ENCODE measurements around the gene LOC128125822.
"Not testable (repeated sequence)": the region's sequence is repeated elsewhere in the genome, so short reads cannot be mapped to it uniquely, and the experiment has no call there.

LOC128125822 gene

DNA sequence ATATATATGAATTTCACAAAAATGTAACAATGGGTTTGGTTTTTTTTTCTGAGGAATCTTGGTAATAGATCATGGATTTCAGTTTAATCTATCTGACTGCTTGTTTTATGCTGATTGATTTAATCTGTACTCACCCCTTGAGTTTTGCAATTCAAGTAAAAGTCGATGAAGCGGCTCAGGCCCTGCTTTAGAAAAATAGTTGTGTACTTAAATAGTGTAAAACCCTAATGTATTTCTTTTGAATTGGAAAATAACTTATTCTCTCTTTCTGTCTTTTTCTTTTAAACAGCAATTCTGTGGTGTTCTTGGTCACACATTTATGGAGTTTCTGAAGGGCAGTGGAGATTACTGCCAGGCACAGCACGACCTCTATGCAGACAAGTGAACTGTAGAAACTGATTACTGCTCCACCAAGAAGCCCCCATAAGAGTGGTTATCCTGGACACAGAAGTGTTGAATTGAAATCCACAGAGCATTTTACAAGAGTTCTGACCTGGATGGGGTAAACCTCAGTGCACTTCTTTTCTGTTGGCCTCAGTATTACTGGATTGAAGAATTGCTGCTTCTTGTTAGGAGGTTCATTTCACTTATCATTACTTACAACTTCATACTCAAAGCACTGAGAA is 4.0 kb downstream of the LOC128125822 start:
- Histone ChIP-seq H3K27me3 (ENCODE audit: control insufficient read depth, insufficient read depth, low read length) (no peaks in the 10 kb centered on the region), H3K4me3 (ENCODE audit: low read length) (no peak overlapping the region), H3K36me3 (ENCODE audit: control insufficient read depth, insufficient read depth, low read length) (peaks cover 14% of the 10 kb centered on the region), H3K9me3 (ENCODE audit: control insufficient read depth, low read length) (no peaks in the 10 kb centered on the region), H3K9ac (ENCODE audit: low read length) (no peak overlapping the region), H3K4me1 (ENCODE audit: control insufficient read depth, insufficient read depth, low read length) (no peaks in the 10 kb centered on the region)

DNA sequence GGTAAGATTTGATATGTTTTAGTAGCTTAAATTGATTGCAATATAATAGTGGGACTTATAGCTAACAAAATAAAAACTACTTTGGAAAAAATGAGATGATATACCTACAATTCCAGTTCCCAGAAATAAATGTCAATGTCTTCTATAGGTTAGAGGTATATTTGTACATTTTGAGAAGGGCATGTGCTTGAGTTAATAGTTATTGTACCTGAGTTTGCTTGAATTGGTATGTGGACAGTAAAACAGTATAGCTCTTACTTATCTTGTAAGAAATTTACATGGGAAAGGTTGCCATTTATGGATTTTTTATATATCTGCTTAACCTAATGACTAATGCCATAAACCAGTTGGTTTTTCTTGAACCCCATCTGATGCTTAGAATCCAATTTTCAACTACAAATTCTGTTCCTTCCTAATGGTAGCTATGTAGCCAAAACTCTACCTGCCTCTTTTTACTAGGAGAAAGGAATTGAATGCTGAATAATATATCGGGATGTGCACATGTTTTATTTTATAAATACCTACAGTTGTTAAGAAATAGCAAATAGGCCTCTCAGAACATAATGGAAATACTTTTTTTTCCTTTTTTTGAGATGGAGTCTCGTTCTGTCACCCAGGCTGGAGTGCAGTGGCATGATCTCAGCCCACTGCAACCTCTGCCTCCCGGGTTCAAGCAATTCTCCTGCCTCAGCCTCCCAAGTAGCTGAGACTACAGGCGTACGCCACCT is 4.9 kb downstream of the LOC128125822 start:
- H3K9ac ChIP-seq (ENCODE audit: low read length): no peak overlapping the region
- no peaks in the 10 kb centered on the region for H3K27me3 ChIP-seq (ENCODE audit: control insufficient read depth, insufficient read depth, low read length)
- no peaks in the 10 kb centered on the region for H3K4me1 ChIP-seq (ENCODE audit: control insufficient read depth, insufficient read depth, low read length)
- peaks cover 14% of the 10 kb centered on the region for H3K36me3 ChIP-seq (ENCODE audit: control insufficient read depth, insufficient read depth, low read length)
- H3K4me3 ChIP-seq (ENCODE audit: low read length): no peak overlapping the region
- H3K9me3 ChIP-seq (ENCODE audit: control insufficient read depth, low read length): no peaks in the 10 kb centered on the region

DNA sequence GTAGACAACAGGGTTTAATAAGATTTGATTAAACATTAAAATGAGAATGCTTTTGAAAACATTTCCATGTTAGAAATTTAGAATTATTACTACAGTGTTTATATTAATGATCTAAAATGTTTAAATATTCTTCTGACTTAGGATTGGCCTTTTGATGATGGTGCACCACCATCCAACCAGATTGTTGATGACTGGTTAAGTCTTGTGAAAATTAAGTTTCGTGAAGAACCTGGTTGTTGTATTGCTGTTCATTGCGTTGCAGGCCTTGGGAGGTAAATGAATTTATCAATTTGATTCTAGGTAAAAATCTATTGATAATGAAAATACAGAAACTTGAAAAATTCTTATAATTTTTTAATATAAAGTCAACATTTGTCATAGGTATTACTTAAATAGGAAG is 6.5 kb downstream of the LOC128125822 start:
- Histone ChIP-seq H3K9me3 (ENCODE audit: control insufficient read depth, low read length) (no peaks in the 10 kb centered on the region), H3K9ac (ENCODE audit: low read length) (no peak overlapping the region), H3K36me3 (ENCODE audit: control insufficient read depth, insufficient read depth, low read length) (peaks cover 14% of the 10 kb centered on the region), H3K4me1 (ENCODE audit: control insufficient read depth, insufficient read depth, low read length) (no peaks in the 10 kb centered on the region), H3K27me3 (ENCODE audit: control insufficient read depth, insufficient read depth, low read length) (no peaks in the 10 kb centered on the region), H3K4me3 (ENCODE audit: low read length) (no peak overlapping the region)

DNA sequence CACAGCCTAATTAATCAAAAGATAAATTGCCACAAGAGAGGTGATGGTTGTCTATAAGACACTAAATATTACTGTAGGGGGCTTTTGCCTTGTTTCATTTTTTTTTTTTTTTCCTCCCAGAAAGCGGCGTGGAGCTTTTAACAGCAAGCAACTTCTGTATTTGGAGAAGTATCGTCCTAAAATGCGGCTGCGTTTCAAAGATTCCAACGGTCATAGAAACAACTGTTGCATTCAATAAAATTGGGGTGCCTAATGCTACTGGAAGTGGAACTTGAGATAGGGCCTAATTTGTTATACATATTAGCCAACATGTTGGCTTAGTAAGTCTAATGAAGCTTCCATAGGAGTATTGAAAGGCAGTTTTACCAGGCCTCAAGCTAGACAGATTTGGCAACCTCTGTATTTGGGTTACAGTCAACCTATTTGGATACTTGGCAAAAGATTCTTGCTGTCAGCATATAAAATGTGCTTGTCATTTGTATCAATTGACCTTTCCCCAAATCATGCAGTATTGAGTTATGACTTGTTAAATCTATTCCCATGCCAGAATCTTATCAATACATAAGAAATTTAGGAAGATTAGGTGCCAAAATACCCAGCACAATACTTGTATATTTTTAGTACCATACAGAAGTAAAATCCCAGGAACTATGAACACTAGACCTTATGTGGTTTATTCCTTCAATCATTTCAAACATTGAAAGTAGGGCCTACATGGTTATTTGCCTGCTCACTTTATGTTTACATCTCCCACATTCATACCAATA is 7.8 kb downstream of the LOC128125822 start:
- Histone ChIP-seq H3K36me3 (ENCODE audit: control insufficient read depth, insufficient read depth, low read length) (peaks cover 14% of the 10 kb centered on the region), H3K9me3 (ENCODE audit: control insufficient read depth, low read length) (no peaks in the 10 kb centered on the region), H3K27me3 (ENCODE audit: control insufficient read depth, insufficient read depth, low read length) (no peaks in the 10 kb centered on the region), H3K4me1 (ENCODE audit: control insufficient read depth, insufficient read depth, low read length) (no peaks in the 10 kb centered on the region), H3K4me3 (ENCODE audit: low read length) (no peak overlapping the region), H3K9ac (ENCODE audit: low read length) (no peak overlapping the region)

DNA sequence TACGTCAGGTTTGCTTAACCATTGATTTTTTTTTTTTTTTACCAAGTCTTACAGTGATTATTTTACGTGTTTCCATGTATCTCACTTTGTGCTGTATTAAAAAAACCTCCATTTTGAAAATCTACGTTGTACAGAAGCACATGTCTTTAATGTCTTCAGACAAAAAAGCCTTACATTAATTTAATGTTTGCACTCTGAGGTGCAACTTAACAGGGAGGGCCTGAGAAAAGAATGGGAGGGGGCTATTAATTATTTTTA is 8.4 kb downstream of the LOC128125822 start:
- Histone ChIP-seq H3K36me3 (ENCODE audit: control insufficient read depth, insufficient read depth, low read length) (peaks cover 14% of the 10 kb centered on the region), H3K4me1 (ENCODE audit: control insufficient read depth, insufficient read depth, low read length) (no peaks in the 10 kb centered on the region), H3K9me3 (ENCODE audit: control insufficient read depth, low read length) (no peaks in the 10 kb centered on the region), H3K9ac (ENCODE audit: low read length) (no peak overlapping the region), H3K27me3 (ENCODE audit: control insufficient read depth, insufficient read depth, low read length) (no peaks in the 10 kb centered on the region), H3K4me3 (ENCODE audit: low read length) (no peak overlapping the region)

DNA sequence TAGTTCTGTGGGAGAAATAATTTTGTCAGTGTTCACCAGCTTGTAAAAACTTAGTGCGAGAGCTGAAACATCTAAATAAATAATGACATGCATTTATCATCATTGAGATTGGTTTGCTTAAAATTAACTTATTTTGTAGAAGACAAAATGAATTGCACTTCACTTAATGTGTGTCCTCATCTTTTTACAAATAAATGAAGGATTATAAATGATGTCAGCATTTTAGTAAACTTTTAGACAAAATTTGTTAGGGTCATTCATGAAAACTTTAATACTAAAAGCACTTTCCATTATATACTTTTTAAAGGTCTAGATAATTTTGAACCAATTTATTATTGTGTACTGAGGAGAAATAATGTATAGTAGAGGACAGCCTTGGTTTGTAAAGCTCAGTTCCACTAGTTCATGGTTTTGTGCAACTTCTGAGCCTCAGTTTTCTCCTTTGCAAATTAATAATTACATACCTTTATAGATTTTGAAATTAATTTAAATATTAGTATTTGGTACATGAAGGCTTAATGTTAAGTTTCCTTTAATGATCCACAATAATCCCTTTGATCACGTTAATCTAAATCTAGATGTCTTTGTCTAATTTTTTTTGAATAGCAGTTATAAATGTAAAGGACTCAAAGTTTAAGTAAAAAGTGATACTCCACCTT is 9.2 kb downstream of the LOC128125822 start:
- no peaks in the 10 kb centered on the region for H3K27me3 ChIP-seq (ENCODE audit: control insufficient read depth, insufficient read depth, low read length)
- H3K4me3 ChIP-seq (ENCODE audit: low read length): no peak overlapping the region
- no peaks in the 10 kb centered on the region for H3K4me1 ChIP-seq (ENCODE audit: control insufficient read depth, insufficient read depth, low read length)
- H3K9ac ChIP-seq (ENCODE audit: low read length): no peak overlapping the region
- H3K36me3 ChIP-seq (ENCODE audit: control insufficient read depth, insufficient read depth, low read length): peaks cover 14% of the 10 kb centered on the region
- H3K9me3 ChIP-seq (ENCODE audit: control insufficient read depth, low read length): no peaks in the 10 kb centered on the region

DNA sequence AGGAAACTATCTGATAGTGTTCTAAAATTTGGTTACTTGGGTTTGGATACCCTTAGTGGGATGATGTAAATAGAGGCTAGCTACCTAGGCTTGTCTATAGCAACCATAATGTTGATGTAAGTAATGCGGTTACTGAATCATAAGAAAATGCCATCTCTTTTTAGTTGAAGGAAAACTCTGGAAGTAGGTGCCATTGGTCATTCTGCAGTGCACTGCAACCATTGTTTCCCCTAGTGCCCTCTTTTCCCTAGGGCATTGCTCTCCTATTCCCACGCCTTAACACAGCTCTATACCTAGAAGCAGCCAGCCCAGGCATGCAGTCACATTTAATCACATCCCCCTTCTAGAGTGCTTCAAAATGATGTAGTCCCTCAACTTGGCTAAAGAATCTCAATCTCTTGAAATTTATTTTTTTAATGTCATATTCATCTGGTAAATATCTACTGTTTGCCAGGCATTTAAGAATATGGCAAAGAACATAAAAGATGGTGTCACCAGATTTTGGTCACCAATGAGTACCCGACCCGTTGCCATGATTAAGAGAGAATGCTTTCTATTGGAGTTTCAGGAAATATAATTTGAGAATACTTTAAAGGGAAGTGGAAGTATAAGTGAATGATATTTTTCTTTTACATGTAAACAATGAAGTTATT is 10.4 kb downstream of the LOC128125822 start:
- Histone ChIP-seq H3K9ac (ENCODE audit: low read length) (no peak overlapping the region), H3K9me3 (ENCODE audit: control insufficient read depth, low read length) (no peaks in the 10 kb centered on the region), H3K36me3 (ENCODE audit: control insufficient read depth, insufficient read depth, low read length) (peaks cover 10% of the 10 kb centered on the region), H3K27me3 (ENCODE audit: control insufficient read depth, insufficient read depth, low read length) (no peaks in the 10 kb centered on the region), H3K4me3 (ENCODE audit: low read length) (no peak overlapping the region), H3K4me1 (ENCODE audit: control insufficient read depth, insufficient read depth, low read length) (no peaks in the 10 kb centered on the region)

DNA sequence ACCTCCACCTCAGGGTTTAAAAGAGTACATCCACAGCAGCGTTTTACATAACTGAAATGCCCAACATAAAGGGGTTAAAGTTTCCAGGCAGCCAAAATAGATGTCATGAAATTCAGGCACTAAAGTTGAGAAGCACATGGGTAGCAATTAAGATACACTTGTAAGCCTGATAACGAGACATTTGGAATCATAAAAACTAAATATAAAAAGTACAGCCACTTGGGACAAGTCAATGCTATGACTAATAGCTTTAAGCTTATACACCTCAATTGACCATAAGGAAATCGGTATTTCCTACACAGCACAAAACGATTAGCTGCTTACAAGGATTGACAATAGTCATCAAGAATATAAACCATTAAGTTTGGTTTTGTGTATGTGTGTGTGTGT is 11.8 kb downstream of the LOC128125822 start:
- H3K36me3 ChIP-seq (ENCODE audit: control insufficient read depth, insufficient read depth, low read length): peaks cover 10% of the 10 kb centered on the region
- no peaks in the 10 kb centered on the region for H3K9me3 ChIP-seq (ENCODE audit: control insufficient read depth, low read length)
- no peak overlapping the region for H3K9ac ChIP-seq (ENCODE audit: low read length)
- H3K4me1 ChIP-seq (ENCODE audit: control insufficient read depth, insufficient read depth, low read length): no peaks in the 10 kb centered on the region
- no peaks in the 10 kb centered on the region for H3K27me3 ChIP-seq (ENCODE audit: control insufficient read depth, insufficient read depth, low read length)
- no peak overlapping the region for H3K4me3 ChIP-seq (ENCODE audit: low read length)

DNA sequence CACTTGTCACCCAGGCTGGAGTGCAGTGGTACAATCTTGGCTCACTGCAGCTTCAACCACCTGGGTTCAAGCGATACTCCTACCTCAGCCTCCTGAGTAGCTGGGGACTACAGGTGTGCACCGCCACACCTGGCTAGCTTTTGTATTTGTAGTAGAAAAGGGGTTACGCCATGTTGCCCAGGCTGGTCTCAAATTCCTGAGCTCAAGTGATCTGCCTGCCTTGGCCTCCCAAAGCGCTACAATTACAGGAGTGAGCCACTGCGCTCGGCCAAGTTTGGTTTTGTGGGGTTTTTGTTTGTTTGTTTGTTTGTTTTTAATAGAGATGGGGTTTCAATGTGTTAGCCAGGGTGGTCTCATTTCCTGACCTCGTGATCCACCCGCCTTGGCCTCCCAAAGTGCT is 12.3 kb downstream of the LOC128125822 start:
- Histone ChIP-seq H3K9me3 (ENCODE audit: control insufficient read depth, low read length) (no peaks in the 10 kb centered on the region), H3K9ac (ENCODE audit: low read length) (no peak overlapping the region), H3K36me3 (ENCODE audit: control insufficient read depth, insufficient read depth, low read length) (peaks cover 10% of the 10 kb centered on the region), H3K4me1 (ENCODE audit: control insufficient read depth, insufficient read depth, low read length) (no peaks in the 10 kb centered on the region), H3K4me3 (ENCODE audit: low read length) (no peak overlapping the region), H3K27me3 (ENCODE audit: control insufficient read depth, insufficient read depth, low read length) (no peaks in the 10 kb centered on the region)

DNA sequence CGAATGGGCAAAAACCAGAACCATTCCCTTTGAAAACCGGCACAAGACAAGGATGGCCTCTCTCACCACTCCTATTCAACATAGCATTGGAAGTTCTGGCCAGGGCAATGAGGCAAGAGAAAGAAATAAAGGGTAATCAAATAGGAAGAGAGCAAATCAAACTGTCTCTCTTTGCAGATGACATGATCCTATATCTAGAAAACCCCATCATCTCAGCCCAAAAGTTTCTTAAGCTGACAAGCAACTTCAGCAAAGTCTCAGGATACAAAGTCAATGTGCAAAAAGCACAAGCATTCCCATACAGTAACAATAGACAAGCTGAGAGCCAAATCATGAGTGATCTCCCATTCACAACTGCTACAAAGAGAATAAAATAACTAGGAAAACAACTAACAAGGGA is 13.4 kb downstream of the LOC128125822 start:
- not testable (repeated sequence) for H3K9me3 ChIP-seq (ENCODE audit: control insufficient read depth, low read length)

DNA sequence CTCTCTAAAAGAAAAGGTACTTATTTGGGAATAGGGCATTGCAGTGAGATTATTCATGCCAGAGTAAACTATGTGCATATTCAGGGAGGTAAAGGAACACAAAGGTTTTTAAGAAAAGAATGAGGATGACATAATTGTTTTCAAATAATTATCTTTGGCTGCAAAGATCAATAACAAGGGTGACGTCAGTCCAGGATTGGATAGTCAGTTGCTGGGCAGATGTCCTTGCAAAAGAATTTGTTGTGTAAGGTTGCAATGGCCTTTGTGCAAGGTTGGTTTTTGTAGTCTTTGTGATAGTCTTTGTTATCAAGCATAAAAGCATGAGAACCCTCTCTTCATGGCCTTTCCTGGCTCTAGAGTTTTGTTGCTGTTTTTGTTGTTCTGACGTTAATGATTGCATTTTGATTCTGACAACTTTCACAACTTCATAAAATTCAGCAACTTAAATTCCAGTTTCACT is 17.7 kb downstream of the LOC128125822 start:
- no peaks in the 10 kb centered on the region for H3K9me3 ChIP-seq (ENCODE audit: control insufficient read depth, low read length)
- H3K4me3 ChIP-seq (ENCODE audit: low read length): no peak overlapping the region

More for the DNA sequence above, 13.4 kb downstream of the LOC128125822 start:
- not testable (repeated sequence) for H3K4me1 ChIP-seq (ENCODE audit: control insufficient read depth, insufficient read depth, low read length); H3K27me3 ChIP-seq (ENCODE audit: control insufficient read depth, insufficient read depth, low read length); H3K36me3 ChIP-seq (ENCODE audit: control insufficient read depth, insufficient read depth, low read length); H3K4me3 ChIP-seq (ENCODE audit: low read length); H3K9ac ChIP-seq (ENCODE audit: low read length)

More for the DNA sequence above, 17.7 kb downstream of the LOC128125822 start:
- Histone ChIP-seq H3K27me3 (ENCODE audit: control insufficient read depth, insufficient read depth, low read length) (no peaks in the 10 kb centered on the region), H3K4me1 (ENCODE audit: control insufficient read depth, insufficient read depth, low read length) (no peaks in the 10 kb centered on the region), H3K9ac (ENCODE audit: low read length) (no peak overlapping the region), H3K36me3 (ENCODE audit: control insufficient read depth, insufficient read depth, low read length) (no peaks in the 10 kb centered on the region)

Measured in mucosa of stomach (tissue), 1 donor.